Lower lobe of right lung (tissue), 2 donors: ENCODE results near the gene SDHAF1. TPM values are rescaled to one million over a fixed set of nuclear protein-coding genes. Genes with fewer than 3 reads are reported as not detected.
"Not testable (repeated sequence)": the region's sequence is repeated elsewhere in the genome, so short reads cannot be mapped to it uniquely, and the experiment has no call there.

Source experiments
- ATAC-seq, 2 donors: fragments of 200-7000 bp; cut with Tn5 transposase; one replicate each; pipeline ENCODE4 v1.9.1; 2020 to 2022; ENCODE audit warnings: mild to moderate bottlenecking in 2 of 2, moderate library complexity in 2 of 2
- DNase-seq: peaks from one replicate; pipeline ENCODE4 v3.0.0-alpha.2; 2020
- H3K27ac ChIP-seq: fragments of 200-600 bp; one replicate; pipeline ENCODE4 v1.8.0; 2022
- H3K27me3 ChIP-seq: fragments of 200-600 bp; one replicate; pipeline ENCODE4 v1.8.0; 2022; ENCODE audit warnings: low read depth
- H3K36me3 ChIP-seq: fragments of 200-600 bp; one replicate; pipeline ENCODE4 v1.8.0; 2022; ENCODE audit warnings: mild to moderate bottlenecking
- H3K4me1 ChIP-seq: fragments of 200-600 bp; one replicate; pipeline ENCODE4 v1.8.0; 2022
- H3K4me3 ChIP-seq: fragments of 200-600 bp; one replicate; pipeline ENCODE4 v1.8.0; 2022; ENCODE audit warnings: mild to moderate bottlenecking
- H3K9me3 ChIP-seq: fragments of 200-600 bp; one replicate; pipeline ENCODE4 v1.8.0; 2022
- CTCF ChIP-seq: fragments of 200-600 bp; IDR thresholded peaks from one replicate; pipeline ENCODE4 v1.8.0; 2022; ENCODE audit warnings: antibody characterized with exemption, mild to moderate bottlenecking
- intact Hi-C: fragments of 100-400 bp; cut with DNase I; formaldehyde crosslinking; loops from one replicate; pipeline ENCODE4 v1.11.0; 2022
- total RNA-seq: library from RNA; stranded (reverse); fragmentation: NEBNext Ultra II Directional; extraction: Animal tissue kit (Norgen Biotek cat#: 25700); gene quantifications from one replicate; pipeline ENCODE4 v1.2.1, GENCODE V29; 2021
- donor health status: DM: no; HTN: yes; CAD: no; lungs with severe emphysema.

The SDHAF1 gene
- total RNA-seq, 1 donor from 2014 or later, result 14.4 TPM

- no peak overlapping the region for H3K27ac ChIP-seq
- no peak for TF ChIP-seq CTCF
- no peaks in the 10 kb centered on the region for H3K36me3 ChIP-seq
- H3K9me3 ChIP-seq, result no peaks in the 10 kb centered on the region
- no peaks in the 10 kb centered on the region for H3K4me1 ChIP-seq
- no peak for ATAC-seq
- peaks cover 23% of the 10 kb centered on the region for H3K27me3 ChIP-seq
- H3K4me3 ChIP-seq, result no peak overlapping the region
- intact Hi-C loops, result no loop called here
- no peak for DNase-seq
Observed at GRCh38 chr19:35978832-35979365, 16.1 kb upstream of the SDHAF1 start.

- H3K4me3 ChIP-seq, ATAC-seq, intact Hi-C loops, DNase-seq, H3K36me3 ChIP-seq, H3K27ac ChIP-seq, H3K9me3 ChIP-seq, H3K4me1 ChIP-seq: not testable (repeated sequence)
- peaks cover 20% of the 10 kb centered on the region for H3K27me3 ChIP-seq
Observed at GRCh38 chr19:35980997-35981396, 14.0 kb upstream of the SDHAF1 start.

- Histone ChIP-seq H3K4me3 (no peak overlapping the region), H3K27me3 (peaks cover 33% of the 10 kb centered on the region)
- no peak for DNase-seq
Observed at GRCh38 chr19:35983177-35983576, 11.8 kb upstream of the SDHAF1 start.

GRCh38 chr19:35986111-35986510 lies 8.9 kb upstream of the SDHAF1 start:
- Histone ChIP-seq H3K4me3 (no peak overlapping the region), H3K27ac (no peak overlapping the region), H3K36me3 (no peaks in the 10 kb centered on the region), H3K27me3 (peaks cover 27% of the 10 kb centered on the region), H3K4me1 (peaks cover 8% of the 10 kb centered on the region), H3K9me3 (no peaks in the 10 kb centered on the region)
- intact Hi-C loops, result no loop called here
- no peak for ATAC-seq
- no peak for DNase-seq
- TF ChIP-seq CTCF, result no peak

More at GRCh38 chr19:35983177-35983576, 11.8 kb upstream of the SDHAF1 start:
- no peak for TF ChIP-seq CTCF
- intact Hi-C loops, result no loop called here
- Histone ChIP-seq H3K9me3 (no peaks in the 10 kb centered on the region), H3K27ac (no peak overlapping the region), H3K4me1 (peaks cover 8% of the 10 kb centered on the region), H3K36me3 (no peaks in the 10 kb centered on the region)
- ATAC-seq, result no peak

- DNase-seq (peak; percentile 68), ATAC-seq (peak; percentile 62 to 64)
- intact Hi-C loops, result no loop called here
- Histone ChIP-seq H3K4me1 (peaks cover 8% of the 10 kb centered on the region), H3K9me3 (no peaks in the 10 kb centered on the region), H3K27ac (no peak overlapping the region), H3K27me3 (peaks cover 27% of the 10 kb centered on the region), H3K4me3 (peak overlapping the region; percentile 38), H3K36me3 (no peaks in the 10 kb centered on the region)
- TF ChIP-seq CTCF, result no peak
Observed at GRCh38 chr19:35986664-35987570, 8.1 kb upstream of the SDHAF1 start.

- no peak for ATAC-seq
- DNase-seq, result no peak
- intact Hi-C loops, result no loop called here
- H3K27me3 ChIP-seq, result peaks cover 27% of the 10 kb centered on the region
- no peak overlapping the region for H3K27ac ChIP-seq
- H3K4me3 ChIP-seq, result peak overlapping the region; percentile 38
- no peaks in the 10 kb centered on the region for H3K9me3 ChIP-seq
- H3K36me3 ChIP-seq, result no peaks in the 10 kb centered on the region
- TF ChIP-seq CTCF, result no peak
- peaks cover 8% of the 10 kb centered on the region for H3K4me1 ChIP-seq
Observed at GRCh38 chr19:35987571-35987896, 7.5 kb upstream of the SDHAF1 start.
